EH (cell line): ENCODE measurements around the gene MTFR1L.
A peak's percentile ranks its signal among the peaks of the same experiment; 100 is the strongest.

ENCODE experiments used
- DNase-seq: peaks from one replicate; pipeline ENCODE4 v3.0.0-alpha.2; 2015; ENCODE audit warnings: low read depth

Gene MTFR1L

GRCh38 chr1:25861316-25862286 is 41.8 kb downstream of the MTFR1L start:
- DNase-seq = no peak

GRCh38 chr1:25862785-25863485 is 43.2 kb downstream of the MTFR1L start:
- DNase-seq = no peak

GRCh38 chr1:25863486-25864262 is 43.9 kb downstream of the MTFR1L start:
- DNase-seq = no peak

DNA sequence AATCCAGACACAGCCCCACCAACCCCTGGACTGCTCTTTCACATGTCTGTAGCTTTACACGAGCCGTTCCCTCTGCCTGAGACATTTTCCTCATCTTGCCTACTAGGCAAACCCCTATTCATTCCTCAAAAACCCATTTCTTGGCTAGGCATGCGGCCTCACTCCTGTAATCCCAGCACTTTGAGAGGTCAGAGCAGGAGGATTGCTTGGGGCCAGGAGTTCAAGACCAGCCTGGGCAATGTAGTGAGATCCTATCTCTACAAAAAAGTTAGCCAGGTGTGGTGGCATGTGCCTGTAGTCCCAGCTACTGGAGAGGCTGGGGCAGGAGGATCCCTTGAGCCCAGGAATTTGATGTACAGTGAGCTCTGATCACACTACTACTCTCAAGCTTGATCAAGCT is 44.7 kb downstream of the MTFR1L start:
- DNase-seq = no peak

DNA sequence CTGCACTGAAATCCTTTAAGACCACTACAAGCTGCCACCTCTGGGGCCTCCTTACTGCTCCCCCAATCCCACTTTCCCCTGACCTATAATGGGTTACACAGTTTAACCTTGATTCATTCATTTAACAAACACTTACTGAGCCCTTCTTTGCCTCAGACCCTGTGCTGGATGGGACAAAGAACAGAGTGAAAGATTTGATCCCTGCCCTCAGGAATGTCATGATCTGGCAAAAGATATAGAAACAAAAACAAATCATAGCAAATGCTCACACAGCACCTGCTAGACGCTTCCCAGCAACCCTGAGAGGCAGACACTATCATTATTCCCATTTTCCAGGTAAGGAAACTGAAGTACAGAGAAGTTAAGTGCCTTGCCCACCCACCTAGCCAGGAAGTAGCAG is 46.5 kb downstream of the MTFR1L start:
- DNase-seq = no peak

GRCh38 chr1:25867210-25867991 is 47.6 kb downstream of the MTFR1L start:
- DNase-seq = no peak

GRCh38 chr1:25869909-25870606 is 50.3 kb downstream of the MTFR1L start:
- no peak for DNase-seq

DNA sequence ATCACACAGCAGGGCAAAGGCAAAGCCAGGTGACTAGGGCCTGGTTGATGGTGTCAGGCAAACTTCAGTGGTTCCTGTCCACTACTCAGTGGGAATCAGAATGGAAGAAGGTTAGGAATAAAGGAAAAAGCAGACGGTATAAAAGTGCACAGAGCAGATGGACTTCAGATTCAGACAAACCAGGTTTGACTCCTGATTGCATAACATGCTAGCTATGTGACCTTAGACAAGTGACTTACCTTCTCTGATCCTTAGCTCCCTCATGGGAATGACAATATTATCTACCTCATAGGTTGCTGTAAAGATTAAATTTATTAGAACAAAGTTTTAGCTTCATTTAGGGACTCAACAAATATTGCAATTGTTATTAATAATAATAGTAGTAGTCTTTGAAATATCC is 50.9 kb downstream of the MTFR1L start:
- DNase-seq = no peak

DNA sequence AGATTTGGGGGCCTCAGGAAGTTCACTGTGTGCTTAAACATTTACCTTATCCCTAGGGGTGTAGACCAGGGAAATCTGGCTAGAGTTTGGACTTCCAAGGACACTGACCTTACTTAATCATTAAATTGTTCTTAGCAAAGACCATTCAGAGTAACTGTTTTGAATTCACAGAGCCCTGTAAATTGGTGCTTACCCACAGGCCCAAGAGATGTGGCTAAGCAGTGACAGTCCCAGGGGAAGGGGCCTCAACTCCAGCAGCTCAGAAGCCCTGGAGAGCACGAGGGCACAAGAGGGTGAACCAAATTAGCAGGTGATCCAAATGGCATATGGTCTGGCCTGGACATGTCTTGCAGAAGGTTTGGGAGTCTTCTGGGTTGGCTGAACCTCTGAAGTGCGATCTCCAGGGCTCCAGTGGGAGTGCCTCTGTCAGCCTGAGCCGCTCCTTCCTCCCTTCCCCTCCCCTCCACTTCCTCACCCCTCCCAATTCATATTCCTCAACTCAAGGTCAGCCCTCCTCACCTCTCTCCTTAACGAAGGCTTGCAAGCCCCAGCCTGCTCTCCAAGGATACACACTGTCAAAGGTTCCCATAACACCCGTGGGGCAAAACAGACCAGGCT is 51.4 kb downstream of the MTFR1L start:
- no peak for DNase-seq

GRCh38 chr1:25871704-25872494 is 52.1 kb downstream of the MTFR1L start:
- no peak for DNase-seq

DNA sequence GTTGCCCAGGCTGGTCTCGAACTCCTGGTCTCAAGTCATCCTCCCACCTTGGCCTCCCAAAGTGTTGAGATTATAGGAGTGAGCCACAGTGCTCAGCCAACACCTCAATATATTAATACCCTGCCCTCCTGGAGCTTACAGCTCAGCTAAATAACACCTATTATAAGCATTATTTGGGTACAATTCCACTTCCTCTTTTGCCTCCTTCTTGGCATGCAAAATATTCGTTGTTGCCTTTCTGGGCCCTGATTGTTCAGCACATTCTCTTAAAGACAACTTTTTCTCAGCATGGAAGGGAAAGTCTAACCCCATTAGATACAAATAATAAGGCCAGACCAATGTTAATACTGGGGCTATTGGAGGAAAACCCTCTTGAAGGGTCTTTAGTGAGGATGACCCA is 53.0 kb downstream of the MTFR1L start:
- no peak for DNase-seq

DNA sequence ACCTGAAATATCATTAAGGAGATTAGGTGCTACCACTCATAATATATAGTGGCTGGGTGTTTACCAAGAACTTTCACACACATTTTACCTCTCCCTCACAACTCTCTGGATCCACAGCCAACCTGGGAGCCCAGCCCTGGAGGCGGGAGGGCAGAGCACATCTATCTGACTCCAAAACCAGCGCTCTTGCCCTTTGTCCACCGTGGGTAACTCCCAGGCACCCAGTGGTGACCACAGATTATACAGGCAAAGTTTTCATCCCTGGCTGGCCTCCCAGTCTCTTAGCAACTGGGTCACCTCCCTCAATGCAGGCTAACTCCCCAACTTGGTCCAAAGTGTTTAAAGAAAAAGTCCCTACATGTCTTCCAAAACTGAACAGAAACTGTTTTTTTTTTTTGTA is 53.4 kb downstream of the MTFR1L start:
- DNase-seq = peak; percentile 23

DNA sequence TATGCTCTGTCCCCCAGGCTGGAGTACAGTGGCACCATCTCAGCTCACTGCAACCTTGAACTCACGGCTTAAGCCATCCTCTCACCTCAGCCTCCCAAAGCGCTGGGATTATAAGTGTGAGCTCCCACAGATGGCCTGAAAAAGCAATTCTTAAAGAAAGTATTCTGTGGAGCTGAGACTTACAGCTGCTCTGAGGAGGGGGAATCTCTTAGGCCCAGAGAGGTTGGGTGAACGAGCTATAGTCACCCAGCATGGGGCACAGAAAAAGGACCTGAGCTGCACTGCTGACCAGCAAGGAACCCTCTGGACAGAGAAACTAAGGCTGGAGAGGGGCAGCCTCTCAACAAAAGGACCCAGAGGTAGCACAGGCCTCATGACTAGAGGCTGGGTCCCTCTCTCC is 54.5 kb downstream of the MTFR1L start:
- DNase-seq = no peak

DNA sequence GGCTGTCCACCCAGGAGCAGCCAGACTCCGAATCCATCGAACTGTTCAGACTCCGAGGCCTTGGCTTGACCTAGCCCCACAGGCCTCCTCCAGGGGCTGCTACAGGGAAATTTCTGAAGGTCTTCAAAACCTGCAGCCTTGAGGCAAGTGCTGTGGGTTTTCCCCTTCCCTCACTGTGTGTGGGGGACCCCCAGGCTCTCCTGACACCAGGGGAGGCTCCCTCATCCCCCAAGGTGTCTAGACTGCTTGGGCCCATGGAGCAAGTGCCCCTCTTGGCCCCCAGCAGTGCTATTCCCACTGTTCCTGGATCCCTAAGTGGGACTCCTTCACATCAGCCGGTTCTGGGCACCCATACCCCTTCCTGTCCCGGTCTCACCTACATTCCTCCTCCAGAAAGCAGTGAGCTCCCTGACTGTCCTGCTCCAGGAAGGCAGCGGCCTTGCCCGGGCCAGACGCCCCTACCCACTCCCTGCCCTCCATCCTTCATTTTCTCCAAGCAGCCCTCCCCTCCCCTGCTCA is 54.9 kb downstream of the MTFR1L start:
- DNase-seq = no peak

- DNase-seq = peak; percentile 84
Measured at GRCh38 chr1:25875154-25875855, 55.6 kb downstream of the MTFR1L start, which contains the start of gene PAQR7. Gene PAQR7, minus strand, starts transcription at chr1:25875708. Its CDS starts 11,869 bp downstream, at chr1:25863839.

GRCh38 chr1:25875856-25876692 is 56.3 kb downstream of the MTFR1L start:
- DNase-seq = no peak

GRCh38 chr1:25876693-25877077 is 56.9 kb downstream of the MTFR1L start:
- DNase-seq = no peak

- DNase-seq = no peak
Measured at GRCh38 chr1:25877155-25877554, 57.4 kb downstream of the MTFR1L start.
